HG03565 (cell line): ENCODE results near the gene TMEM267.
"Not testable (repeated sequence)": the region's sequence is repeated elsewhere in the genome, so short reads cannot be mapped to it uniquely, and the experiment has no call there.

ENCODE experiments used
- ATAC-seq: cut with Tn5 transposase; IDR thresholded peaks from one replicate; pipeline ENCODE4 v1.9.1; 2021; ENCODE audit warnings: mild to moderate bottlenecking, moderate library complexity; ENCODE audit not compliant: unreplicated experiment

TMEM267 gene, protein sequence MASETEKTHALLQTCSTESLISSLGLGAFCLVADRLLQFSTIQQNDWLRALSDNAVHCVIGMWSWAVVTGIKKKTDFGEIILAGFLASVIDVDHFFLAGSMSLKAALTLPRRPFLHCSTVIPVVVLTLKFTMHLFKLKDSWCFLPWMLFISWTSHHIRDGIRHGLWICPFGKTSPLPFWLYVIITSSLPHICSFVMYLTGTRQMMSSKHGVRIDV

DNA sequence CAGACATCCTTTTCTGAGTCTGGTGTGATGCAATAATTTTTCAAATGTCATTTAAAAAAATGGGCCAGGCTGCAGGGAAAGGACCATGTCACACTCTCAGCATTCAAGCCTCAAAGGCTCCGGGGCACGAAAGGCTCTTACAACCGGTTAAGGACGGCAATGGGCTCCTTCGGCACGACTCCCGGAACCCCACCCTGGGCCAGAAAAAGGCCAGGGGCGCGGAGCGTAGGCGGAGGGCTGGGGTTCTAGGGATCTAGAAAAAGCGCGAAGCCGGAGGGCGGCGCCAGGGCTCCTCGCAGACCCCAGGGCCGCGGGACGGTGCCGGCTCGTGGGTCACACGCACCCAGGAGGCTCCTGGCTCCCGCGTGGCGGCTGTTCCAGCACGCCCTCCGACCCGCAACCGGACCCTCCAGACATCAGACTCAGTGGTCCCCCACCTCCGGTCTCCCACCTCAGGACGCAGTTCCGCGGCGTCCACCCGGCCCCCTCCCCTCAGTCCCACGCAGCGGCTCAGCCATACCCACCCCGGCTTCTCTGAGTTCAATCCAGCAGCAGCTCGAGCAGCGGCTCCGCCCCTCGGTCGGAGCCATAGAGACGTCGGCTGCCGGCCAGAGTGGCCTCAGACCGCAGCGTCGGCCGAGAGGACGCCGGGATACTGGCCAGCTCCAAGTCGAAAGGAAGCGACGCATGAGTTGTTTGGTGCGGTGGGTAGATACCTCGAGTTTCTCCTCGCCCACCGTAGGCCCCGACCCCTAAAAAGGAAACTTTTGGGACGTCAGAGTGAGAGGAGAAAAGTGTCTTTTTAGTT lies at the start of gene TMEM267:
TSS of gene TMEM267 (minus strand) at position 568 of the 808 bp plus-strand sequence. CDS start 29,896 bp downstream, outside the sequence.
- ATAC-seq, result peak; percentile 74

DNA sequence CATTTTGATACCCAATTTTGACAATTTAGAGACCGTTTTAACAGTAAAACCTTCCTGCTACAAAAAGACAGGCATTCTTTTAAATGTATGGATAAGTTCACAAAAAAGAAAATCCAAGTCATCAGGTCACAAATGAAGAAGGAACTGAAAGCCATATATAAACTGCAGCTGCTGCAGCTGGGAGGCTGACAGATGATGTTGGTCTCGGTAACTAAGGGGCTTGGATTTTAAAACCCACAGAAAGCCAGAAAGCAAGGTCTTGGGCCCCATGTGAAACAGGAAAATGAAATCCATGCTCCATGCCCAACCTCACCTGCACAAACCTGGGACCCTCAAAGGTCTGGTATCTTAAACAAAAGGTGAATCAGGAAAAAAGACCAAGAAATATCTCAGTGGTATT lies 47.0 kb upstream of the TMEM267 start:
- no peak for ATAC-seq

DNA sequence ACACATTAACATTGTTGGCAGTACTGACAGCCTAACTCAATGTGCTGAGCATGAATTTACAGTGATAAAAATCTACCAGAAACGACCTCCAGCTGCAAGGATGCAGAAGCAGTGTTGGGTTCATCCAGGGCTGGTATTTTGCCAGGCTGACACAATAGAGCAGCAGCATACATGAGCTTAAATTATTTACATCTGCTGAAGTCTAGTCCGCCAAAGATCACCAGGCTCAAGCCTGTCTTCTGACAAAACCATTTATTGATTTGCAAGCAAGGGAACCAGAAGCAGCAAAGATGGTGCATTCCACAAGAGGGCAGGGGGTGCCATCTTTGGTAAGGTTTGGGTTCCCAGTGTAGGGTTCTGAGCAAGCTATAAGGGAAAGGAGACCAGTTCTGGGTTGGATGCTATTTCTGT lies 40.0 kb upstream of the TMEM267 start:
- ATAC-seq, result no peak

DNA sequence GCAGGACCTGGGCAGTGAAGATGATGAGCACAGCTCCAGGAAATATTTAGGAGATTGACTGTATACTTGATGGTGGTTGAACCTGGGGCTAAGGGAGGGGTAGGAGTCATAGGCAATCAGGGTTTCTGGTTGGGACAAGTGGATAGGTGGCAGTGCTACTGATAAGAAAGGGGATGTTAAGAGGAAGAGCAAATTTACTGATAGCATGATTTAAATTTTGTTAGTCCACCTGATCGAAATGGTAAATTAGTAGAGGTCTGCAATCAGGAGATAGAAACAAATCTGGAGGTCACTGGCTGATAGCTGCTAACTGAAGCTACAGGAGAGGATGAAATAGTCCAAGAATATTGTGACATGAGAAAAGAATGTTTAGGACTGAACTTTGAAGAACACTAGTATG lies 37.0 kb upstream of the TMEM267 start:
- ATAC-seq, result no peak

DNA sequence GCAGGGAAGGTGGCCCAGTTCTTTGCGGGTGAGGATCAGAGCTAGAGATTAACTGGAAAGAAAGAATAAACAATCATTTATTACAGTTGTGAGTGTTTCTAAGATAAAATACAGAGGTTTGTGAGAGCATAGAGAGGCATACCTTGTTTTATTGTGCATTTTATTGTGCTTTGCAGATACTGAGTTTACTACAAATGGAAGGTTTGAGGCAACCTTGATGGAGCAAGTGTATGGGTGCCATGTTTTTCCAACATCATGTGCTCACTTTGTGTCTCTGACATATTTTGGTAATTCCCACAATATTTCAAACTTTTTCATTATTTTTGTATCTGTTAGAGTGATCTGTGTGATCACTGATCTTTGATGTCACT lies 32.0 kb upstream of the TMEM267 start:
- ATAC-seq, result no peak

DNA sequence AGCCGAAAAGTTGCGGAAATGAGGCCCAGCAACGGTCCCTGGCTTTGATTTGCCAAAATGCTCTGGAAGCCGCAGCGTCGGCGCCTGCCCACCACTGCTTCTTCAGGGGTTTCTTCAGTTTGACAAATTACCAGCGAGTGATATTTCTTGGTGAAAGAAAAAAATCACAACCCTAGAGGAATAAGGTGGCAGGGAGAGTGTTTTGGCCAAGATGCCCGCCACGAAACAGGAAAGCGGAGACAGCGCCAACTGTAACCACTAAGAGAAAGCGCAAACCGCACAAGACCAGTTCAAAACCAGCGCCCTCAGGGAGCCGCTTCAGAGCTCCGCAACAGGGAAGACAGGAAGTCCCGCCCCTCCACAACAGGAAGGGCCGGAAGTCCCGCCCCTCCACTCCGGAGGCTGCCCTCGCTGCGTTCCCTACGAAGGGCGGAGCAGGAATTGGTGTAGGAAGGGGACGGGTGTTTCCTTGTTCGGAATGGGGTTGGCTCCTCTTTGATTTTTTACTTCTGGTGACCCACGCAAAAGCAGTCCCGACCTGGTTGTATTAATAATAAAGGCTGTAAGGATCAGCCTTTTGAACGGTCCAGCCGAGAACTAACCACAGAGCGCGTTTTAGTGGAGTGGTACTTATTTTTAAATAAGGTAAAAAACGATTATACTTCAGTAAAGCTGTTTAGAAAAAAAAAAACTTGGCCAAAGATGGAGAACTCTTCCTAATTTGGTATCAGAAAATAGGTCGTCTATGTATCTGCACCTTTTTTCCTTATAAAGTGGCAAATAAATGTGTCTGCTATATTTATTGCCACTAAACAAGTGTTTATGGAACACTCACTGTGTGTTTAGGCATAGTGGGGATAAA lies 31.4 kb upstream of the TMEM267 start, which contains the start of gene C5orf34:
TSS of gene C5orf34 (minus strand) at position 333 of the 862 bp plus-strand sequence. CDS start 5,809 bp downstream, outside the sequence.
- peak; percentile 98 for ATAC-seq

DNA sequence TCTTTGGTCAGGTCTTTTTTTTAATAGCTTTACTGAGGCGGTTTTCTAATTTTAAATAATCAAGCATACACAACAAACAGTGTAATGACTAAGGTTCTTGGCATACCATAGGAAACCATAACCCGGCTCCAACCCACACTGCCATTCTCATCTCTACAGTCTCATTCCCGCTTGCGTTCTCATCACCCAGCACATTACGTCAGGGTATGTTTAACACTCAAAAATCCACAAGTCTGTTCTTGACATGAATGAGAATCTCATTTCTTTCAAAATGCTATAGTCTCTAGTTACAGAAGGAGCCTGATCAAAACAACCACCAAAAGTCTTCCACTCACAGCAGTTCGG lies 30.8 kb upstream of the TMEM267 start:
- peak; percentile 18 for ATAC-seq

DNA sequence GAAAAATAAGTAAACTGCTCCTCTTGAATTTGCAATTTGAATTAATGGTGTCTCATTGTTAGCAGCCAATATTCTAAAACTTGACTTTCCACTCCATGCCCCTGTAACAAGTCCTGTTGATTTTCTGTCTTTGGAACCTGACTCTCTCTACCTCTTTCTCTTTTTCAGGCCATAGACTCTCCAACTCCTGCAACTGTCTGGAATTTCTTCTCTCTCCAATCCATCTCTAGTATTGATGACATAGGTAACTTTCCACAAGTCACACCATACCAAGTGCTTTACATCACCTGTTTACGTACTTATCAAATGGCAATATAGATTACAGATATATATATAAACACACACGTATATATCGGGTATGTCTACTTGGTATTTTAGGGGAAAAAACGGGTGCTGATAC lies 30.4 kb upstream of the TMEM267 start:
- no peak for ATAC-seq

DNA sequence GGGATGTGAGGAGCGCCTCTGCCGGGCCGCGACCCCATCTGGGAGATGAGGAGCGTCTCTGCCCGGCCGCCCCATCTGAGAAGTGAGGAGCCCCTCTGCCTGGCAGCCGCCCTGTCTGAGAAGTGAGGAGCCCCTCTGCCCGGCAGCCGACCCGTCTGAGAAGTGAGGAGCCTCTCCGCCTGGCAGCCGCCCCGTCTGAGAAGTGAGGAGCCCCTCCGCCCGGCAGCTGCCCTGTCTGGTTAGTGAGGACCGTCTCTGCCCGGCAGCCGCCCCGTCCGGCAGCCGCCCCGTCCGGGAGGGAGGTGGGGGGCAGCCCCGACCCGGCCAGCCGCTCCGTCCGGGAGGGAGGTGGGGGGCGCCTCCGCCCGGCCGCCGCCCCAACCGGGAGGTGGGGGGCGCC lies 27.4 kb upstream of the TMEM267 start:
- not testable (repeated sequence) for ATAC-seq

DNA sequence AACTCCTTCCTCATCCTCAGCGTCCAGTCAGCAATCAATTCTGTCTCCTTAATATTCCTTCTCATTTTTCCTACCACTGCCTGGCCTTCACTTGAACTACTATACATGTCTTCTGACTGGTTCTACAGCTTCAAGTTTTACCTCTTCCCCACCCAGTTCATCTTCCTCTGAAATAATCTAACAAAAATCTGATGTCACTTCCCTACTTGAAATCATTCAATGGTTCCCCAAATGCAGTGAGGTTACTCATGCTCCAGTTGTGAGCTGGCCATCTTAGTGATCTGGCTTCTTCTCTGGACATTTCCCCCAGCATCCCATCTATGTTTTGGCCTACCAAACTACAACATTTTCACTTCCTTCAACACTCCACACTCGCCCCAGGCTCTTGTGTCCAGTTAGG lies 14.9 kb upstream of the TMEM267 start:
- ATAC-seq, result no peak

DNA sequence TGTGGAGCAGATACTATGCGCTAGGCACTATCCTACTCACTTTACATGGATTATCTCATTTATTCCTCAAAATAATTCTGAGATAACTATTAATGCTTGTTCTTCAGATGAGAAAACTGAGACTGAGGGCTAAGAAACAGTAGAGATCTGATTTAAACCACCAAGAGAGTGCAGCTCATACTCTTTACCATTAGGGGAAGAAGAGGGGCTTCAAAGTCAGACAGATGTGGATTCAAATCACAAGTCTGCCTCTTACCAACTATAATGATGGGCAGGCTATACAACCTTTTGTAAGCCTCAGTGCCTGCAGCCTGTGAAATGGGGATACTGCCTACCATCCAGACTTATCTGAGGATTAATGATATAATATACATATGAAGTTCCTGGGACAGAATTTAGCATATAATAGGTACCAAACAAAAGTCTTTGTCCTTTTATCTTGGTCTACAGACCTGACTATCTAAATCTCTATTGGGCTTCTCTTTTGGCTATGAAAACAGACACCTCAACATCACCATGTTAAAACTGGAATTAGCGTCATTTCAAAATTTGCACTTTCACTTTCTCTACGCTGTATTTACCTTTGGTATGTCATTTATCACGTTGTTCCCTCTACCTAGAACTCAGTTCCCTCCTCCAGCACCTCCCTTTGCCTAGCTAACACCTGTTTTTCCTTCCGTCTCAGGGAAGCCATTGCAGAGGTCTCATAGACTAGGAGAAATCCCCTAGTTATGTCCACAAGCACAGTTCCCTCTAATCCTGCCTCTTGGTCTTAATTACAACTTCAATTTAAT lies 13.8 kb upstream of the TMEM267 start:
- ATAC-seq, result no peak

DNA sequence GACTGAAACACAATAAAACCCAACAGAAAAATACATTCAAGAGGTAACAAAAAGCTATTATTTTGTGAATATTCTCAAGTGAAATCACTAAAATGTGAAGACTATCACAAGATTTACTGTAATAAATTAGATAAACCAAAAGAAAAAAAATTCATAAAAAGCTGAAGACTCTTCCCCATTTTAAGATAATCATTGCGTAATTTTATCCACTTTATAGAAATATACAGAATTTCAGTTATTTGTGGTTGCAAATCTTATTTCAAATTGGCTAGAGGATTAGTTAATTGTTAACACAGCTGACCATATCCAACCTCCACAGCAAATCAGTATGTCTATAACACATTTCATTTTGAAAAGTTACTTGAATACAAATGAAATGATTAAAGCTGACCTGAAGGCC lies 7.7 kb upstream of the TMEM267 start:
- no peak for ATAC-seq

DNA sequence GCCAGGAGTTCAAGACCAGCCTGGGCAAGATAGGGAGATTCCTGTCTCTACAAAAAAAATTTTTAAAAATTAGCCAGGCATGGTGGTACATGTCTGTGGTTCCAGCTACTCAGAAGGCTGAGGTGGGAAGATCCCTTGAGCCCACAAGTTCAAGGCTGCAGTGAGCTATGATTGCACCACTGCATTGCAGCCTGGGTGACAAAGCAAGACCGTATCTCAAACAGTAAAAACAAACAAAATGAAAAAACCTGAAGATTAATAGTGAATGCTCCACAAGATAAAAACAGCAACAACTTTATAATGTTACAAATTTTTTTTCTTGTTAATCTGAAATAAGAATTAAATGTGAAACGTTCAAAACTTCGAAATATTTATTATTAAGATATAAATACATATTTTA lies 2.7 kb upstream of the TMEM267 start:
- ATAC-seq, result no peak

DNA sequence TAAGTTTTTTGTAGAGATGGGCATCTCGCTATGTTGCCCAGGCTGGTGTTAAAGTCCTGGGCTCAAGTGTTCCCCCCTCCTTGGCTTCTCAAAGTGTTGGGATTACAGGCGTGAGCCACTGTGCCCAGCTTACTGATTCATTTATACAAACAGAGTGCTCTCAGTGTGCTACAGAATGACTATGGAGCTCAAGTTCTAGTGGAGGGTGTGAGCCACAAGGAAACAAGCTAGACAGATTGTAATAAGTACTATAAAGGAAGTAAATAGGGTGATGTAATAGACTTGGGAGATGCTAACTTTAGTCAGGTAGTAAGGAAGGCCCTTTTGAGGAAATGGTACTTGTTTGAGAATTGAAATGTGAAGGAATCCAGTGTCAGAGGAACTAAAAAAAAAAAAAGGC lies 1.7 kb upstream of the TMEM267 start:
- ATAC-seq, result no peak

DNA sequence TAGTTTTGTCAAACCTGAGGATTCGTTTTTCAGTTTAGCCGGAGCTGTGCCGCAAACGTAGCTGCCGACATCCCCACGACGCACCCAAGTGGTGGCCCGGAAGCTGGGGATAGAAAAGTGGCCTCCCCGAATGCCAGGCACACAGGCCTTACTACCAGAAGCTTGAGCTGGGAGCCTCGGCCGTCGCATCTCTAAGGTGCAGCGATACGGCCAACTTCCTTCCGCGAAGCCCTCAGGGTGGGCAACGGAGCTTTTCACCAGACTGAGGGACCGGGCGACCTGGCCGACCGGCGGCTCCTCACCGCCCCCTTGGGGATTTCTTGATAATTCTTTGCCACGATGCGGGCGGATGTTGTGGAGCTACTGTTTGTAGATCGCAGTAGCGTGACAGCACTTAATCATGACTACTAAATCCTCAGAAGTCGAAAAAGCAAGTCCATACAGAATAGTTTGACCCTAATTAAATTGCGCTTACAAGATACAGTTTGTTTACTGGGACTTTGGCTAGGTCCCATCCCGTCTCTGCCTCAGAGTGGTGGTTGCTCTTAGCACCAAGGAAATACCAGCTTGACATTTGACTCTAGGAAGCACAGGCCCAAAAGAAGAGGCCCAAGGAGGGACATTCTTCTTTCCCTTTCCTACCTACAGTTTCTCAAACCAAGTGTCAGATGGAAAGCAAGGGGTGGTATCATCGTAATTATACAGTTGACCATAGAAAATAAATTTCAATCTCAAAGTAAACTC lies 613 bp upstream of the TMEM267 start:
- ATAC-seq, result peak; percentile 59

DNA sequence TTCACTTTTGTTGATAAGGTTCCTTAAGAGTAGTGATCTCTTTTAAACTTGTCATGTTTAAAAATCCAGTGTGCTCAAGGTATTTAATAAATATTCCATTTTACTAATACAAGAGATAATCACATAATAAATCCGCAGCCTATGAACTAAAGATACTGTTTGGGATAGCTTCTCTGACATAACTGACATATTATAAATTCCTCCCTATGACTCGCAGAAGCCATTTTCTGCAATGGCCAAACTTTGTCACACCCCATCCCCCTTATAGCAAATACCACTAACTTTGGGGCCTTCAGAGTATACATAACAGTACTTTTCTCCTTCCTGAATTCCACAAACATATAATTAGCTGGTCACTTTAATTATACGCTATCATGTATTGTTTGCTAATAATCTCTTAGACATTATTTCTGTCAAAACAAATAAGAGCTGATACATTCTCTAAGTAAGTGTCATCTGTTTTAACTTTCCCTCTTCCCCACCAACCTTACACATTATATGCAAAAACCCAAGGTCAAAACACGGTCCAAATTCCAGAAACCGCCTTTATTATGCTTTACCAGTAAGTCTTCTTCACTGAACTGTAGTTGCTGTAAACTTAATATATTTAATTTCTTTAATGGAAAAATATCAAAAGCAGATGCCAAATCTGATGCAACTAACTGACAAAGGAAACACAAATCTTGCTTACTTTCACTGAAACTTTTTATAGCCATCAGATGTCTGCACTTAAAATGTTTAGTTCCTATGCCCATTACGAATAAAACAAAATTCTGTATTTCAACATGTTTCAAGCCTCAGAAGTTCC lies 971 bp downstream of the TMEM267 start:
- ATAC-seq, result no peak

DNA sequence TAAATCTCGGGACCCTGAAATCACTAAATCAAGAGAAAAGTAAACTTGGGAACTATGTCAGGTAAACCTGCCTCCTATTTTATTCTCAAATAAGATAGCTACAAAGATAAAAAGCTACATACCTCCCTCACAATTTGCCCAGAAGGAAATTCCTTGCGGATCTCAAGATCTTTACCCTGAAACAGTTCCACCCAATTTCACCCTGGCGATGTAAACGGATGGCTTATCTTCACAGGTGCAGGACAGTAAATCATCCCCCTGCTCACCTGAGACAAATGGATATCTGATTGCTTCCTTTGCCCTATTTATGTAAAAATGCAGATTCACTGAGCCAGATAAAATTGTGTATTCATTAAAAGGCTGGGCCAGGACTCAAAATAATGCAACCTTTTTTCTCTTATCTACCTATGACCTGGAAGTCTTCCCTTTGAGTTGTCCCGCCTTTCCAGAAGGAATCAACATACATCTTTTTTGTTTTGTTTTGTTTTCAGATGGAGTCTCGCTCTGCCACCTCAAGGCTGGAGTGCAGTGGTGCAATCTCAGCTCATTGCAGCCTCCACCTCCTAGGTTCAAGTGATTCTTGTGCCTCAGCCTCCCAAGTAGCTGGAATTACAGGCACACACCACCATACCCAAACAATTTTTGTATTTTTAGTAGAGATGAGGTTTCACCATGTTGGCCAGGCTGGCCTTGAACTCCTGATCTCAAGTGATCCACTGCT lies 13.8 kb downstream of the TMEM267 start:
- no peak for ATAC-seq

DNA sequence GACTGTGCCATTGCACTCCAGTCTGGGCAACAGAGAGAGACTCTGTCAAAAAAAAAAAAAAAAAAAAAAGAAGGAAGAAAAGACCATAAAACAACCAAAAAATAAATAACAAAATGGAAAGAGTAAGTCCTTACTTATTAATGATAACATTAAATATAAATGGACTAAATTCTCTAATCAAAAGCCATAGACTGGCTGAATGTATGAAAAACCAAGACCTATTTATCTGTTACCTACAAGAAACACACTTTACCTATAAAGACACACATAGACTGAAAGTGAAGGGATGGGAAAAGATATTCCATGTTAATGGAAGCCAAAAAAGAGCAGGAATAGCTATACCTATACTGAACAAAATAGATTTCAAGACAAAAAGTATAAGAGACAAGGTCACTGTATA lies 16.6 kb downstream of the TMEM267 start:
- no peak for ATAC-seq

DNA sequence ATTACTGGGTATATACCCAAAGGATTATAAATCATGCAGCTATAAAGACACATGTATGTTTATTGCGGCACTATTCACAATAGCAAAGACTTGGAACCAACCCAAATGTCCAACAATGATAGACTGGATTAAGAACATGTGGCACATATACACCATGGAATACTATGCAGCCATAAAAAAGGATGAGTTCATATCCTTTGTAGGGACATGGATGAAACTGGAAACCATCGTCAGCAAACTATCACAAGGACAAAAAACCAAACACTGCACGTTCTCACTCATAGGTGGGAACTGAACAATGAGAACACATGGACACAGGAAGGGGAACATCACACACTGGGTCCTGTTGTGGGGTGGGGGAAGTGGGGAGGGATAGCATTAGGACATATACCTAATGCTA lies 18.2 kb downstream of the TMEM267 start:
- ATAC-seq, result not testable (repeated sequence)
